SW 1271 (cell line): ENCODE data around the gene THY1.
A peak's percentile ranks its signal among the peaks of the same experiment; 100 is the strongest.

Experiments used
- DNase-seq, 2 experiments: peaks; one replicate each; lab custom pipeline; 2025; lab: John Stamatoyannopoulos, UW

Gene THY1

DNA sequence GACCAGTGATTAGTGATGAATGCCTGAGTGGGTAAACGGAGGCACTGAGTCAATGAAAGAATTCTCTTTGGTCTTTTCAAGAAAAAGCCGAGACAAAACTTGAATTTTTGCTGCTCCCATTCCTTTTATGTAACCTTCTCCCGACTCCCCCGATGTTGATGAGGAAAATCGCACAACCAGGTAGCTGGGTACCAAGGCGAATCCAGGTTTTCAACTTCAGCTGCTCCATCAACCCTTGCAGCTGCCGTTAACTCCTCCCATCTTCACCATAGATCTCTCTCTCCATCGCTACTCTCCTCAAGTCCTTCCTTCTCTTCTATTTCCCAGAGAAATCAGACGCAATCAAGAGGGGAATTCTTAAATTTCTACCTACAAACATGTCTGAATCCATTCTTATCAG is 40.9 kb downstream of the THY1 start:
- DNase-seq: no peak

DNA sequence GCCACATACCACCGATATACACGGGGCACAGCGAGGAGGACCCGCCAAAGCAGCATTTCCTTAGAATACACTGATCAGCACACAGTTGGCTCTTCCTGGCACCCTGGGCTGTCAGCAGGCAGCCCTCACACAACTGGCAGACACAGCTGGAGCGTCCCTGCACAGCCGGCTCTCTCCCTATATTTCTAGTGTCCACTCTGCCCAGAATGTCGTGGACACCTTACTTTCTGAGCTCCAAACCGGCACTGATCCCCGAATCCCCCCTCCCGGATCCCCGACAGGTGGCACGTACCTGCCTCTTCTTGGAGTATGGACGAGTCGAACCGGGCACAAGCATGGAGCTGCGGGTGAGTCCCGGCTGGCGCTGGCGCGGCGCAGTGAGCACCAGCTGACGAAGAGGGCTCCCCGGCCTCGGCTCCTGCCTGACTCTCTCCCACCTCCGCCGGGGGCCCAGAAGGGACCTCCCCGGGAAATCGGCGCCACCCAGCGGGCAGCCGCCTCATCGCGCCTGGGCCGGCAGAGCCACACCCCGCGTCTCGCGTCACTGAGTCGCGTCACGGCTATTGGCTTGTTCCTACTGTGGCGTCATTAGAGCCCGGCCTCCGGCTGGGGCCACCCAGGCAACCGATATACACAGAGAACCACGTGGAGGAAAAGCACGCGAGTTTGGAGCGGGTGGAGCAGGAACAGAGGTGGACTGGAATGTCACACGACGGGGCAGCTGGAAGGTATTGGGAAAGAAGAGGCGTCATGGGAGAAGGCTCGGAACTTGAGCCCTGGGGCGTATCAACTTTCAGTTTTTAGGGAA is 41.6 kb downstream of the THY1 start, which contains the start of gene USP2:
Gene USP2 (minus strand): TSS at position 510 of the 808 bp plus-strand sequence. CDS start 8,210 bp downstream, outside the sequence.
- peak; percentile 80 to 96 for DNase-seq

DNA sequence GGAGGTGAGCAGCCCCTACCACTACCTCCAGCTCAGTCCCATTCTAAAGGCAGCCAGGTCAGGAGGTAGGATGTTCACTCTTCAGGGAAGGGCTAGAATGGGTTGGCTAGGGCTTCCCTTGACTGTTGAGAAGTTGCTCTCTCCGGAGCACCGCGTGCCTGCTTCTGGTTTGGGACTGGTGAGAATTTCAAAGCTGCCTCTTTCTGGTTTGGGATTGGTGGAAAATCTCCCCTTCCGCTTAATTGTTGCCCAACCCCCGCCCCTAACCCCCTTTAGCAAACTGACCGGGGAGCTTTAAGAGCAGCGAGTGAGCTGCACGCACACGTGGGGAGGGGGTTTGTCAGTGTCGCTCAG is 42.2 kb downstream of the THY1 start:
- no peak for DNase-seq

DNA sequence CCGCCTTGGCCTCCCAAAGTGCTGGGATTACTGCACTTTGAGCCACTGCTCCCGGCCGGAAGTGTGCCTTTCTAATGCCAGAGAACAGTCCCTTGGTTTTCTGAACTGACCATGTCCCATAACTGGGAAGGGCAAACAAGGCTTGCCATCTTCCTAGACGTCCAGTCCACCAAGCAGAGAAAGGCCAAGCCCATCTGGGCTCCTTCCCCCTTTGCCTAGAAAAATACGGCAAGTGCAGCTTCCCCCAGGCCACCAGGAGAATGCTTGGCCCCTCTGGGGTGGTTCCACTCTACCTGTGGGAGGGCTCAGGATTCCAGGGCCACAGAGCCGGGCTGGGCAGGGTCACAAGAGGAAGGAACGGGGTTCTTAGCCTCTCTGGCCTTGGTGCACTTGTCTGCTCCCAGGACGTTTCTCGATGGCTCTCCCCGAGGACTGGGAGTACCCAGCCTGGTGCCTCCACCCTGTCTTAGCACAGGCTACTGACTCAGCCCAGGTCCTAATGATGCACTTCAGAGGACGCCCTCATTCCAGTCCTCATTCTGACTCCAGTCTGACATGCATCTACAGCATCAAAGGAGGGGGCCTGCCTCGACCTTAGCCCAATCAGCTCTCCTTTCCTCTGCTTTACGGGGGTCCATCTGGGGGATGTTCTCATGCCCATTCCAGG is 42.7 kb downstream of the THY1 start:
- DNase-seq: no peak

- DNase-seq: no peak
These were observed 44.0 kb downstream of the THY1 start for GRCh38 chr11:119378851-119379465.

- no peak for DNase-seq
These were observed 44.9 kb downstream of the THY1 start for GRCh38 chr11:119377961-119378667.

DNA sequence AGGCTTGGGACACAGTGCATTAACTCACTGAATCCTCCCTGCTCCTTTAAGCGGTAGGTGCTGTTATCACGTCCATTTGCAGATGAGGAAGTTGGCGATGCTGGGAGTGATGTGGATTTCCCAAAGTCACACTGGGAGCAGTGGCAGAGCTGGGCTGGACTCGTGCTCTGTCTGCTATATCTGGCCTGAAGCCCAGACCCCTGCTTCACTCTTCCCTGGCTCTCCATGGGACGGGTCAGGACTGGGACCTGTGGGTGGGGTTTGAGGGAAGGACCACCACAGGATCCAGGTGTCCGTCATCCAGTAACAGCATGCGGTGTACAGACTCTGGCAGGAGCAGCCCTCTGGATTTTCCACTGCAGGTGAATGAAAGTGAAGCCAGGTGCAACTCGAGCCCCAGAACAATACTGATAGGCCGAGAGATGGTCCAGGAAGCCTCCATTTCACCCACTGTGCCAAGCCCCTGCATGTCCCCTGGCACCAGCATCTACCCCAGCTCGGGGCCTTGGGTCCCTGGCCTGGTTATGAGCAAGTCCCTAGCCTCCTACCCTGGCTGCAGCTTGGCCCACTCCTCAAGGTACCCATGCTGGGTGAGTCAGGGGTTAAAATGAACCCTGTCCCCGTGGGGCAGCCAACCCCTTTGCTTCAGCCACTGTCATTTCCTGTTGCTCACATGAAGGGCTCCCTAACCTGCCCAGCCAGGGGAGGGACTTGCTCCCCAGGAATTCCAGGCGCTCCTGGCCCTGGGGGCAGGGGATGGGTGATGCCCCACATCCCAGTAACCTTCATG is 45.7 kb downstream of the THY1 start:
- no peak for DNase-seq

DNA sequence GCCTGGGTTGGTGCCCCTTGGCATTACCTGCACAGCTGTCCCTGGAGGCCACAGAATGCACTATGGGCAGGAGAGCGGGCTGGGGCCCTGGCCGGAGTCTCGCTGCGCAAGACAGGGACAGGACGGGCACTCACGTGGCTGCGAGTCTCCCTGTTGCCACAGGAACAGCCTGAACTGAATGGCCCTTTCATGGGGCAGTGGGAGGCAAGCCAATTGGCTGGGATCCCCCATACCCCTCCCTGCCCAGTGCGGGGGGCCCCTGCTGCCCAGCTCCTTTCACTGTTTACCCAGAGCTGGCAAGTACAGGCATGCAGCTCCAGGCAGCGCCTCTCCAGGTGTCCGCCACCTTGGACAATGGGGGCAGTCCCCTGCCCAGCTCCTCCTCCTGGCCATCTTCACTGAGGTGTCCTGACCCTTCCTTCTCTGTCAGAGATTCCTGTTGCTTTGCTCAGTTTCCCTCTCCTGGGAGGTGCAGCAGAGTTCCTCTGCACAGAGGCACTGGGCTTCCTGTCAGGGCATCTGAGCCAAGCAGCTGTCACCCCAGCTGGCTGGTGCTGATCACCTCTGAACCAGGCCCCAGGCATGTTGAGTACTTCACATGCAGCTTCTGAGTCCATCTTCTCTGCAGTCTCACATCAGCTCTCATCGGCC is 46.6 kb downstream of the THY1 start:
- no peak for DNase-seq

DNA sequence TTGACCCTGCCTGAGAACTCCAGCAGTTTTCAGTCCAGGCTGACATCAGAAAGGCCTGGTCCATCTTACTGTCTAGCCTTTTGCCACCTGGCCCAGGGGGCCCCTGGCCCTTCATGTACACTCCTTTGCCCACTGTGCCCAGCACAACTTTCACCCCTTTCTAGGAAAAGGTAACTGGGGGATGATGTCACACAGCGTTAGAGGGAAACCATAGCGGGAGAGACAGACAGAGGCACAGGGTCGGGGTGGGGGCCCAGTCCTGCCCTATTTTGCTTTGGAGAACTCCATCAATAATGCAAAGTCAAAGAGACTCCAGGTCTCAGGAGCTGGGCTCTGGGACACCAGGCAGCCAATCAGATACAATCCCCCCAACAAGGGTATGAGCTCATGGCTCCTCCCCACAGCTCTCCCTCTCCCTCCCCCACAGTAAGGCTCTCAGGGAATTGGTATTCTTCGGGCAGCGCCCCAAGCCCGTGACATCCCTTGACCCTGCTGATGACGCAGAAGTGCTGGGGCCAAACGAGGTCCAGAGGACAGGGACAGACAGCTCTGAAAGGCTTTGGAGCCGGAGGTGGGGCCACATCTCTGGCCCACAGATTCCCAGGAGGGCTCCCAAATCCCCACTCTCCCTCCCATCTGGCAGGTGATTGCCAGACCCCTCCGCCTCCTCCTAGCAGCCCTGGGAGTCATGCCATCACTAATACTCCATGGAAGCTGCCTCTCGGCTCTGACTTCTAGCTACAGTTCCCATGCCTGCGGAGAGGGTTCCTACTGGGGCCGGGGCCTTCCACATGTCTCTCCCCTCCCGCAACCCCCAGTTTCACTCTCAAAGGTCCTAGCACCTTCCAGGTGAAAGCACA is 47.4 kb downstream of the THY1 start:
- no peak for DNase-seq

- no peak for DNase-seq
These were observed 48.2 kb downstream of the THY1 start for GRCh38 chr11:119374632-119375336.

- DNase-seq: peak; percentile 20 to 74
These were observed 48.9 kb downstream of the THY1 start for GRCh38 chr11:119373921-119374631.

DNA sequence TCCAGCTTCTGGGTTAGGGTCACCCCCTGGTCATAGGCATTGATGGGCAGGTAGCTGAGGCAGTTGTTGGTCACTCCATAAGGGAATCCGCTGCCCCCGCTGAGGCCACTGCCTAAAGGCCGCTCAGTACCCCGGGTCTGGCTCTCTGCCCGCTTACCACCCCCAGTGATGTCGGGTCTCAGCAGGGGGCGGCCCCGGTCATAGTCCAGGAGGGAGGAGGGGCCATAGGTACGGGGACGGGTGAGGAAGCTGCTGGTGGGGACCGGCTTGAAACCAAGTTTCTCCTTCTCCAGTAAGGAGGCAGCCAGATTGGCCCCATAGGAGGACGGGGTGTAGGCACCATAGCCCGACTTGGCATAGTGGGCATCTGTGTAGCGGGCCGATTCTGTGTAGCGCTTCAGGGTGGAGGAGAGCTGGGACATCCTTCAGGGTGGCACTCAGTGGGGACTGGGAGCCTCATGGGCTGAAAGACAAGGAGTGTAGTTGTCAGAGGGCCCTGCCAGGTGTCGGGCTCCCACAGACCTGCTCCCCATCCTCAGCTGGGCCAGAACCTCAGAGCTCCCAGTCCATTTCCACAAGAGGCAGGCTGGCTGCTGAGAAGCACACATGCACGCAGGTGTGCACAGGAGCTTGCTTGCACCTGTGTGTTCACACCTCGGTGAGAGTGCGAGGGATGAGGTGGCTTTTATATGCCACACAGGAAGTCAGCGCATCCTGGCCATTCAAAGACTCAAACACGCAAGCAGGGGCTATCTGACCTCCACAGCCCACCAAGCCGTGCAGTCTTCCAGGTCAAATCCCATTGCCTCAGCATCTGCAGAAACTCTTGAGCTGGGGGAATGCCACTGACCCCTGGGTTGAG is 49.7 kb downstream of the THY1 start:
- DNase-seq: no peak

GRCh38 chr11:119372260-119373058 is 50.5 kb downstream of the THY1 start:
- no peak for DNase-seq

- DNase-seq: no peak
These were observed 51.2 kb downstream of the THY1 start for GRCh38 chr11:119371778-119372182.

DNA sequence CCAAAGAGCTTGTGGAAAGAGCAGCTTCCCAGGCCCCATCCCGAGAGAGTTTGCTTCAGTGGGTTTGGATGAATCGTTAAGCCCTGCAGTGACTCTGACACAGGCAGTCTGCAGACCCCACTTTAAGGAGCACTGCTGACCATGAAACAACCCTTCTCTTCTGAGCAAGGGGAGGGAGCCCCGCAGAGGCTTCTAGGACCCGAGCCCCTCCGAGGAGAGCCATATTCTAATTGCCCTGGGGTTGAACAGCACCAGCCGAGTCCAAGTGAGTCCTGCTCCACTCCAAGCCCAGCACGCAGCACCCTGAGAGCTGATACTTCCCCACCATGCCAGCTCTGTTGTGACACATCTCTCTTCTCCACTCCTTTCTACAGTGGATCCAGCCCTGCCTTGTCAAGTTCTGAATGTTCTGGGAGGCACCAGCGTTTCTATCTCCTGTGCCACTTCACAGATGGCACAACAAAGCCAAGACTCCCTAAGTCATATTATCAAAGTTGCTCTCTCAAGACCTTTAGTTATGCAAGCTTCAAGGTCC is 51.8 kb downstream of the THY1 start:
- DNase-seq: no peak

GRCh38 chr11:119370486-119371046 is 52.4 kb downstream of the THY1 start:
- no peak for DNase-seq
